ENCODE measurements around the gene WWOX. TPM values are rescaled to one million over a fixed set of nuclear protein-coding genes. Genes with fewer than 3 reads are reported as not detected.
"Not testable (repeated sequence)": the region's sequence is repeated elsewhere in the genome, so short reads cannot be mapped to it uniquely, and the experiment has no call there.

The WWOX gene
- total RNA-seq, 1 donor from 2014 or later, result 34.9 TPM

DNA sequence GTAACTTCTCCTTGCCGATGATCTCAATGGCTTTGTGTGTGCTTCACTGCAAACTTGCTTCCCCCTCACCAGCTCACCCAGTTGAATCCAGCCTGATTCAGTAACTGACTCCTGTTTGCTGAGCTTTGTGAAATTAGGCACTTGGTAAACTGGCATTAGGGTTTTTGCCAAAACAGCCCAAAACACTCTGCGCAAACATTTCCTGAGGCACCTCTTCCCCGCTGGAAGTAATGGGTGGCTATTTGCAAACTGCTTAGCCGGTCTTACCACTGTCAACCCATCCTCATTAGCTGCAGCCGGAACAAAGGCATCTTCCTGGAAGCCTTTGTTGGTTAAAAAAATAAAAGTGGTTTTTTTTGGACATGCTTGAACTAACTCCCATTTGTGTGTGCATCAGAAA, 1147.9 kb downstream of the WWOX start:
- TF ChIP-seq, protein P1, sequence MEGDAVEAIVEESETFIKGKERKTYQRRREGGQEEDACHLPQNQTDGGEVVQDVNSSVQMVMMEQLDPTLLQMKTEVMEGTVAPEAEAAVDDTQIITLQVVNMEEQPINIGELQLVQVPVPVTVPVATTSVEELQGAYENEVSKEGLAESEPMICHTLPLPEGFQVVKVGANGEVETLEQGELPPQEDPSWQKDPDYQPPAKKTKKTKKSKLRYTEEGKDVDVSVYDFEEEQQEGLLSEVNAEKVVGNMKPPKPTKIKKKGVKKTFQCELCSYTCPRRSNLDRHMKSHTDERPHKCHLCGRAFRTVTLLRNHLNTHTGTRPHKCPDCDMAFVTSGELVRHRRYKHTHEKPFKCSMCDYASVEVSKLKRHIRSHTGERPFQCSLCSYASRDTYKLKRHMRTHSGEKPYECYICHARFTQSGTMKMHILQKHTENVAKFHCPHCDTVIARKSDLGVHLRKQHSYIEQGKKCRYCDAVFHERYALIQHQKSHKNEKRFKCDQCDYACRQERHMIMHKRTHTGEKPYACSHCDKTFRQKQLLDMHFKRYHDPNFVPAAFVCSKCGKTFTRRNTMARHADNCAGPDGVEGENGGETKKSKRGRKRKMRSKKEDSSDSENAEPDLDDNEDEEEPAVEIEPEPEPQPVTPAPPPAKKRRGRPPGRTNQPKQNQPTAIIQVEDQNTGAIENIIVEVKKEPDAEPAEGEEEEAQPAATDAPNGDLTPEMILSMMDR (IDR thresholded peaks at IDR 0.05; ENCODE audit: insufficient read depth, low read length, poor library complexity, severe bottlenecking), result no peak
- H3K27me3 ChIP-seq (ENCODE audit: control insufficient read depth, insufficient read depth, low read length), result no peaks in the 10 kb centered on the region
- no peaks in the 10 kb centered on the region for H3K36me3 ChIP-seq (ENCODE audit: control insufficient read depth, insufficient read depth, low read length)
- no peak for DNase-seq (ENCODE audit: low read depth)
- H3K4me3 ChIP-seq (ENCODE audit: low read depth, low read length), result no peak overlapping the region

DNA sequence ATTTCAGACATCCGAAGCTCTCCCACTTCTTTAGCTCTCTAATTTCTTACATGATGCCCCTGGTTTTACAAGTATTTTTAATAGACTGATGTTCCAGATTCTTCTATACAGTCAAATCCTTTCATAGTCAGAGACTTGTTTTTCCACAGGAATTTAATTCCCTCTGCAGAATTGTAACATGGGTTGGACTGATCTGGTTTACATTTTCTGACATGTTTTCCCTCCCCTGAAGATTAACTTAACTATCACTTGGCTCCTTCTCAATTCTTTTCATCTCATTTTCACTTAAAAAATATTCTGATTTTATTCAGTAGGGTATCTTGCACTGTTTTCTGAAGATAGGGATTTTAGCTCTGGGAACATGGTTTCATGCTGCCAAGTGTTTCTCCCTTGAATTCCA, 1148.9 kb downstream of the WWOX start:
- no peaks in the 10 kb centered on the region for H3K27me3 ChIP-seq (ENCODE audit: control insufficient read depth, insufficient read depth, low read length)
- DNase-seq (ENCODE audit: low read depth), result no peak
- no peaks in the 10 kb centered on the region for H3K36me3 ChIP-seq (ENCODE audit: control insufficient read depth, insufficient read depth, low read length)
- TF ChIP-seq, protein P1 (IDR thresholded peaks at IDR 0.05; ENCODE audit: insufficient read depth, low read length, poor library complexity, severe bottlenecking), result no peak
- no peak overlapping the region for H3K4me3 ChIP-seq (ENCODE audit: low read depth, low read length)

DNA sequence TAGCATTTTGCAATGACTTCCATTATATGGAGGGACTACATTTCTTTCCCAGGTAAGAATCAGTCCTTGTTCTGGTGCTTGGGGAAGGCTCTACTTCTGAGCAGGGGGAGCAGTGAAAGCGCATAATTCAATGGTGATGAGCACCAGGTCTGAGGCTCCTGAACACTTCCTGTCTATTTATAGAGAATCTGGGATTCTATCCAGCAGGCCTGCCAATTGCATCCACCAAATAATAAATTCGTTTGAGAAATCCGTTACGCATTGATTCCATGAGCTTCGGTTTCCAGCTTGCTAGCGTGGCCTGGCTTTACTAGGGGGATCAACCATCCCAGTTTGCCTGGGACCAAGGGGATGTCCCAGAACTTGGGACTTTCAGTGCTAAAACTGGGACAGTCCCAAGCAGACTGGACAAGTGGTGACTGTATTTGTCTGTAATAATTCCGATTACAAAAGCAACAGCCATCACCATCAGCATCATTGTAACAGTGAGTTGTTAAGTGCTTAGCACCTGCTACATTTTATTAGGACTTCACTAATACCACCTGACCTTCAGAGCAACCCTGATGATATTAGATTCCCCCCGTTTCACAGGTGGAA, 1151.1 kb downstream of the WWOX start:
- H3K36me3 ChIP-seq (ENCODE audit: control insufficient read depth, insufficient read depth, low read length), result no peaks in the 10 kb centered on the region
- no peak overlapping the region for H3K4me3 ChIP-seq (ENCODE audit: low read depth, low read length)
- TF ChIP-seq, protein P1 (IDR thresholded peaks at IDR 0.05; ENCODE audit: insufficient read depth, low read length, poor library complexity, severe bottlenecking), result no peak
- no peak for DNase-seq (ENCODE audit: low read depth)
- no peaks in the 10 kb centered on the region for H3K27me3 ChIP-seq (ENCODE audit: control insufficient read depth, insufficient read depth, low read length)

DNA sequence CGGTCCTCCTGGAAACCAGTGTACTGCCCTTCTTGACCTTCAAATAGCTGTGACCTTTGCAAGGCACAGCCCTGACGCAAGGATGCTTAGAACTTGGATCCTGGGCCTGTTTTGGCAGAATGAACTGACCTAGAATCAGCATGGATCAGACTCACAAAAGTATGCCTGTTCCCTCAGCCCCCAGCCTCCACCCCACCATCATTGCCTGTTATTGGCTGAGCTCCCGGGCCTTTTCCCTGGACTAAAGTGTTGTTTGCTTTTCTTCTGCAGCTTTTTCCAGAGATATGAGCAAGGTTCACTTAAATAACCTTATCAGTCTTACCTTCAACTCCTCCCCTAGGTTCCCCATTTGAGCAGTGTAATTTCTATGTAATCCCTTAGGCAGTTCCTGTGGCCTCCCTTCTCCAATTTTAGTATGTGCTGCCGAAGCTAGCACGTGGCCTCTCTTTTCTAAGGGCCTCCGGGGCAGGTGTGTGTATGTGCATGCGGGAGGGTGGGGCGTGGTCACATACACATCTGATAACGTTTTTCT, 1153.7 kb downstream of the WWOX start:
- no peak overlapping the region for H3K4me3 ChIP-seq (ENCODE audit: low read depth, low read length)
- H3K27me3 ChIP-seq (ENCODE audit: control insufficient read depth, insufficient read depth, low read length), result no peaks in the 10 kb centered on the region
- TF ChIP-seq, protein P1 (IDR thresholded peaks at IDR 0.05; ENCODE audit: insufficient read depth, low read length, poor library complexity, severe bottlenecking), result no peak
- H3K36me3 ChIP-seq (ENCODE audit: control insufficient read depth, insufficient read depth, low read length), result no peaks in the 10 kb centered on the region
- DNase-seq (ENCODE audit: low read depth), result no peak

DNA sequence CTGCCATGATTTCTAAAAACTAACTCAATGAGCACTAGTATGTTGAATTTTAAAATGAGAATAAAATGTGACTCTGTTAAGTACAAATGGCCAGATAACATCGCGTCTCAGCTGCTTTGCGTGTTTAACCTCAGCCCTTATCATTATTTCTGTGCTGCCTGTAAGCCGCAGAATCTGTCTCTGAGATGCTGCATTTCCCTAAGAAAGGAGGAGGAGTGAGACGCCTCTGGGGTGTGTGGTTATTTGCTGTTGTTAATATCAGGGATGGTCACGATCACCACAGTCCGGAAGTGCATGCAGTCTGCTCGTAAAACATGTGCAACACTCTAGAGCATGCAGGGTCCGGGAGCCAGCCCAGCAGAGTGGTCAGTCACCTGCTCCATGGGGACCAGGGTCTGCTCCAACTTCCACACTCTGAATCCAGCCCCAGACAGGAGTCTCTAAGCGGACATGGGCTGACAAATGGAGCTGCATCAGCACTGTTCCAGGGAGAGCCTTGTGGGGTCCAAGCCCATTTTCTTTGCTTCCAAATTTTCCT, 1158.6 kb downstream of the WWOX start:
- Histone ChIP-seq H3K36me3 (ENCODE audit: control insufficient read depth, insufficient read depth, low read length) (no peaks in the 10 kb centered on the region), H3K27me3 (ENCODE audit: control insufficient read depth, insufficient read depth, low read length) (no peaks in the 10 kb centered on the region), H3K4me3 (ENCODE audit: low read depth, low read length) (no peak overlapping the region)
- DNase-seq (ENCODE audit: low read depth), result no peak
- TF ChIP-seq, protein P1 (IDR thresholded peaks at IDR 0.05; ENCODE audit: insufficient read depth, low read length, poor library complexity, severe bottlenecking), result no peak

DNA sequence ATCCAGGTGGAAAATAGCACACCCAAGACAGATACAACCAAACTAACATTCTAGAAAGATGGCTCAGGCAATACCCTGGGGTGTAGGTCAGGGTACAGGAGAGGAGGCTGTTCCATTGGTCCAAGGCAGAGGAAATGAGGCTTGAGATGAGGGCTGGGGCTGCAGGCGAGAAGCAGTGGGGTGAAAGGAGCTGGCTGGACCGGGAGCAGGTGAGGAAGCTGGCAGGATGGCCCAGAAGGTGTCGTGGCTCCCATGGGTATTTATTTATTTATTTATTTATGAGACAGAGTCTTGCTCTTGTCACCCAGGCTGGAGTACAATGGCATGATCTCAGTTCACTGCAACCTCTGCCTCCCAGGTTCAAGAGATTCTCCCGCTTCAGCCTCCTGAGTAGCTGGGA, 1161.4 kb downstream of the WWOX start:
- not testable (repeated sequence) for DNase-seq (ENCODE audit: low read depth); H3K36me3 ChIP-seq (ENCODE audit: control insufficient read depth, insufficient read depth, low read length); H3K27me3 ChIP-seq (ENCODE audit: control insufficient read depth, insufficient read depth, low read length); H3K4me3 ChIP-seq (ENCODE audit: low read depth, low read length)

All from kidney epithelial cell (primary cell).